GM19043 (cell line): ENCODE results near the gene NMNAT2.
"Not testable (repeated sequence)": the region's sequence is repeated elsewhere in the genome, so short reads cannot be mapped to it uniquely, and the experiment has no call there.

Source experiments
- ATAC-seq: cut with Tn5 transposase; IDR thresholded peaks from one replicate; pipeline ENCODE4 v1.9.1; 2021; ENCODE audit warnings: low read depth; ENCODE audit not compliant: unreplicated experiment

NMNAT2 gene

GRCh38 chr1:183417772-183418491 lies at the start of gene NMNAT2:
Gene NMNAT2, minus strand, starts transcription at chr1:183418380. Its CDS starts 113 bp downstream, at chr1:183418267.
- no peak for ATAC-seq

GRCh38 chr1:183467687-183468086 lies 49.5 kb upstream of the NMNAT2 start:
- ATAC-seq: no peak

GRCh38 chr1:183466781-183467180 lies 48.6 kb upstream of the NMNAT2 start:
- no peak for ATAC-seq

GRCh38 chr1:183463566-183463965 lies 45.4 kb upstream of the NMNAT2 start:
- ATAC-seq: no peak

- ATAC-seq: no peak
Observed at GRCh38 chr1:183461350-183461749, 43.2 kb upstream of the NMNAT2 start.

GRCh38 chr1:183460596-183460995 lies 42.4 kb upstream of the NMNAT2 start:
- ATAC-seq: no peak

GRCh38 chr1:183457449-183457848 lies 39.3 kb upstream of the NMNAT2 start:
- ATAC-seq: no peak

- no peak for ATAC-seq
Observed at GRCh38 chr1:183456826-183457225, 38.6 kb upstream of the NMNAT2 start.

GRCh38 chr1:183454377-183454776 lies 36.2 kb upstream of the NMNAT2 start:
- ATAC-seq: no peak

GRCh38 chr1:183450093-183450492 lies 31.9 kb upstream of the NMNAT2 start:
- no peak for ATAC-seq

- no peak for ATAC-seq
Observed at GRCh38 chr1:183449223-183449770, 31.1 kb upstream of the NMNAT2 start.

- no peak for ATAC-seq
Observed at GRCh38 chr1:183444243-183444642, 26.1 kb upstream of the NMNAT2 start.

GRCh38 chr1:183443466-183443865 lies 25.3 kb upstream of the NMNAT2 start:
- ATAC-seq: no peak

GRCh38 chr1:183443011-183443410 lies 24.8 kb upstream of the NMNAT2 start:
- ATAC-seq: no peak

GRCh38 chr1:183438060-183438459 lies 19.9 kb upstream of the NMNAT2 start:
- no peak for ATAC-seq

- ATAC-seq: no peak
Observed at GRCh38 chr1:183435497-183435896, 17.3 kb upstream of the NMNAT2 start.

- ATAC-seq: no peak
Observed at GRCh38 chr1:183433703-183434102, 15.5 kb upstream of the NMNAT2 start.

- ATAC-seq: no peak
Observed at GRCh38 chr1:183432548-183432875, 14.3 kb upstream of the NMNAT2 start.

- ATAC-seq: no peak
Observed at GRCh38 chr1:183431840-183432547, 13.8 kb upstream of the NMNAT2 start.

- not testable (repeated sequence) for ATAC-seq
Observed at GRCh38 chr1:183427591-183427990, 9.4 kb upstream of the NMNAT2 start.

- no peak for ATAC-seq
Observed at GRCh38 chr1:183424691-183425090, 6.5 kb upstream of the NMNAT2 start.

GRCh38 chr1:183423541-183423940 lies 5.4 kb upstream of the NMNAT2 start:
- no peak for ATAC-seq
